Activated CD4-positive, alpha-beta T cell treated with anti-CD3 and anti-CD28 coated beads, Interleukin-2, amount 10 ng/mL, durations not matched to agents 7 days and 5 days (primary cell): ENCODE measurements around the gene GHRHR. TPM values are rescaled to one million over a fixed set of nuclear protein-coding genes. Genes with fewer than 3 reads are reported as not detected.

ENCODE experiments used
- CTCF ChIA-PET: fragments of 350-600 bp; sonication (Branson Sonifier 250); formaldehyde crosslinking; loops from one replicate; lab custom pipeline; 2021; ENCODE audit warnings: antibody characterized with exemption; lab: Charles Lee
- POLR2A ChIA-PET: fragments of 350-600 bp; sonication (Branson Sonifier 250); formaldehyde crosslinking; loops from one replicate; lab custom pipeline; 2021; ENCODE audit warnings: antibody characterized with exemption; lab: Charles Lee
- DNase-seq: peaks from one replicate; pipeline ENCODE4 v3.0.0-alpha.2; 2020
- H3K27ac Mint-ChIP-seq: one replicate; pipeline ENCODE4 v1.8.0; 2021; ENCODE audit warnings: mild to moderate bottlenecking, moderate library complexity, mixed read lengths
- H3K27me3 Mint-ChIP-seq: one replicate; pipeline ENCODE4 v1.8.0; 2021; ENCODE audit warnings: mixed read lengths
- H3K36me3 Mint-ChIP-seq: one replicate; pipeline ENCODE4 v1.8.0; 2021; ENCODE audit warnings: low read depth, mixed read lengths
- H3K4me1 Mint-ChIP-seq: one replicate; pipeline ENCODE4 v1.8.0; 2021; ENCODE audit warnings: mixed read lengths
- H3K4me3 Mint-ChIP-seq: one replicate; pipeline ENCODE4 v1.8.0; 2021; ENCODE audit warnings: mild to moderate bottlenecking, moderate library complexity, mixed read lengths
- H3K9me3 Mint-ChIP-seq: one replicate; pipeline ENCODE4 v1.8.0; 2021; ENCODE audit warnings: mixed read lengths
- total RNA-seq, 2 experiments: library from RNA; stranded (reverse); gene quantifications; one replicate each; pipeline ENCODE4 v1.2.3, GENCODE V29; 2021

GHRHR gene
- total RNA-seq, 2 experiments from 2014 or later = not detected

DNA sequence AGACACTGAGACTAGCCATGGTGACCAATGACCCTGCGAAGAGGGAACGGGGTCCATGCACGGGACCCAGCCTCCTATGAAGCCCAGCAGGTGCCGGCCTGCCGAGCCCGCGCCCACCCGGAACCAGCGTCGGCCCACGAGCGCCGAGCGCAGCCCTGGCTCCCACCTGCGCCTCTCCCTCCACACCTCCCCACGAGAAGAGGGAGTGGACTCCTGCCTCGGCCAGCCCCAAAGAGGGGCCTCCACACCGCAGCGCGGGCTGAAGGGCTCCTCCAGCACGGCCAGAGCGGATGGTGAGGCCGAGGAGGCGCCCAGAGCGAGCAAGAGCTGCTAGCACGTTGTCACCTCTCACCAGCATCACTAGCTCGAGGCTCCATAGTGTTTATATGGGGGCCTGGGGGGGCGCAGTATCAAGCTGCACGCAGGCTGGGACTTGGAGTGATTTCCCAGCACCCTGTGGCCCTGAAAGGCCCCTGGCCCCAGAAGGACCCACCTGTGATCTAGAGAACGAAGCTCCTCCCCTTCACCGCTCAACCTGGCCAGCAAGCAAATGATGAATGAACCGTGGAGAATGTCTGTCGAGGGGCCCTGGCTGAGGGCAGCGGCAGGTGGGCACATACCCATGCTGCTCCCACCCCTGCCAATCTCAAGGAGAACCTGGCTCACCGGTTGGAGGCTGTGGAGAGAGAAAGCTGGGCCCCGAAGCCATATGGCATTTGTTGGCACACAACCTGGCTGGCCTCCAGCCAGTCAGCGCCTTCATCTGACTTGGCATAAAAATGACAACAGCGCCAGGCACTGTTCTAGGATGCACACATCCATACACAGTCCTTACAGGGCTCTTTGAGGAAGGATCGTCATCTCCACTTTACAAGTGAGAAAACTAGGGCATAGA, 30.7 kb downstream of the GHRHR start:
- DNase-seq = no peak
- POLR2A ChIA-PET = no interaction called here
- no peaks in the 10 kb centered on the region for H3K36me3 Mint-ChIP-seq
- no peak overlapping the region for H3K4me3 Mint-ChIP-seq
- H3K9me3 Mint-ChIP-seq = no peaks in the 10 kb centered on the region
- CTCF ChIA-PET = no interaction called here
- no peaks in the 10 kb centered on the region for H3K4me1 Mint-ChIP-seq
- no peak overlapping the region for H3K27ac Mint-ChIP-seq
- H3K27me3 Mint-ChIP-seq = no peaks in the 10 kb centered on the region

GRCh38 chr7:30995536-30995935, 31.8 kb downstream of the GHRHR start:
- Mint-ChIP-seq H3K27ac (no peak overlapping the region), H3K27me3 (no peaks in the 10 kb centered on the region), H3K4me1 (no peaks in the 10 kb centered on the region), H3K36me3 (no peaks in the 10 kb centered on the region), H3K9me3 (no peaks in the 10 kb centered on the region), H3K4me3 (no peak overlapping the region)
- DNase-seq = no peak
- POLR2A ChIA-PET = no interaction called here
- CTCF ChIA-PET = no interaction called here

DNA sequence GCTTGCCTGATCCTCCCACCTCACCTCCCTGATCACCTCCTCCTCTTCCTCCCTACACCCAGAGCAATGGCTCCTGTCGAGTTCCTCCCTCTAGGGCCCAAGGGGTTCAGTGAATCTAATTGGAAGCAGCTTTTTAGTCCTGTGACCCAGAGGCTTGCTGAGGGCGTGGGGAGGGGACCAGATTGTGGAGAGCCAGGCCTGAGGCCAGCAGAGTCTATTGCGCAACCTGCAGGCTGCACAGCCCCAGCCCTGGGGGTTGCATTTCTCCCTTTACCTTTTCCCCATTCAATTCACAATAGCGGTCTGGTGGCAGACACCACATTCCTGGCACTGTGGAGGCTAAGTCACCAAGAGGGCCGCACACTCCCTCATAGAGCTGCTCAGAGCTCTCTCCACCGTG, 32.5 kb downstream of the GHRHR start:
- no peak overlapping the region for H3K27ac Mint-ChIP-seq
- H3K9me3 Mint-ChIP-seq = no peaks in the 10 kb centered on the region
- POLR2A ChIA-PET = no interaction called here
- H3K4me1 Mint-ChIP-seq = no peaks in the 10 kb centered on the region
- no peaks in the 10 kb centered on the region for H3K27me3 Mint-ChIP-seq
- CTCF ChIA-PET = no interaction called here
- no peak overlapping the region for H3K4me3 Mint-ChIP-seq
- no peaks in the 10 kb centered on the region for H3K36me3 Mint-ChIP-seq
- DNase-seq = no peak

DNA sequence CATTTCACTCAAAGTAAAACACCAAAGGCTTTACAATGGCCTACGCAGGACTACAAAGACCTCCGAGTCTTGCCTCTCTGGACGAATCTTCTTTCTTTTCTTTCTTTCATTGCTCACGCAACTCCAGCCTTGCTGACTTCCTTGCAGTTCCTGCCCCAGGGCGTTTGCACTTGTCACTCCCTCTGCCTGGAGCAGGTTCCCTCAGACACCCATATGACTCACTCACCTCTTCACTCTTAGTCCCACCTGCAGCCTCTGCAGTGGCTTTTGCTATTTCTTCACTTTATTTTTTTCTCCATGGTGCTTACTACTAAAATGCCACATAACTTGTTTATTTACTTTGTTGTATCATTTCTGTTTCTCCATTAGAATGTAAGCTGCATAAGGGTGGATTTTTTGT, 33.1 kb downstream of the GHRHR start:
- no peaks in the 10 kb centered on the region for H3K36me3 Mint-ChIP-seq
- ChIA-PET CTCF (no interaction called here), POLR2A (no interaction called here)
- H3K4me1 Mint-ChIP-seq = no peaks in the 10 kb centered on the region
- H3K9me3 Mint-ChIP-seq = no peaks in the 10 kb centered on the region
- H3K27ac Mint-ChIP-seq = no peak overlapping the region
- H3K4me3 Mint-ChIP-seq = no peak overlapping the region
- no peak for DNase-seq
- no peaks in the 10 kb centered on the region for H3K27me3 Mint-ChIP-seq

DNA sequence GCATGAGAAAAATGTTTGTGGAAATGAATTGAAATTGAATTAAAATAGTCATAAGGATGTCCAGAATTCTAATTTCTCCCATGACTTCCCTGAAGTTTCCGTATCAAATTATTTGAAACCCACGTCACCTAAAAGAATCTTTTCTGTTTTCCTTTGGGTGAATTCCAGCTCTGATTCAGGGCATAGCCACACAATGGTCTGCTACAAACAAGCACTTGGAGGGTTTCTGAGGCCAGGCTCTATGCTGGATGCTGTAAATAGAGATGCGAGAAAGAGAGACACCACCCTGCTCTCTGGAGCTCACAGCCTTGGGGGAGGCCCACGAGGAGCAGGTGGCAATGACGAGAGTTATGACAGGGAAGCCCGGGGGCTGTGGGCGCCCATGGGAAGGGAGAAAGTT, 33.6 kb downstream of the GHRHR start:
- no peaks in the 10 kb centered on the region for H3K9me3 Mint-ChIP-seq
- no peak for DNase-seq
- H3K4me3 Mint-ChIP-seq = no peak overlapping the region
- H3K27me3 Mint-ChIP-seq = no peaks in the 10 kb centered on the region
- CTCF ChIA-PET = no interaction called here
- POLR2A ChIA-PET = no interaction called here
- no peaks in the 10 kb centered on the region for H3K36me3 Mint-ChIP-seq
- no peaks in the 10 kb centered on the region for H3K4me1 Mint-ChIP-seq
- H3K27ac Mint-ChIP-seq = no peak overlapping the region

DNA sequence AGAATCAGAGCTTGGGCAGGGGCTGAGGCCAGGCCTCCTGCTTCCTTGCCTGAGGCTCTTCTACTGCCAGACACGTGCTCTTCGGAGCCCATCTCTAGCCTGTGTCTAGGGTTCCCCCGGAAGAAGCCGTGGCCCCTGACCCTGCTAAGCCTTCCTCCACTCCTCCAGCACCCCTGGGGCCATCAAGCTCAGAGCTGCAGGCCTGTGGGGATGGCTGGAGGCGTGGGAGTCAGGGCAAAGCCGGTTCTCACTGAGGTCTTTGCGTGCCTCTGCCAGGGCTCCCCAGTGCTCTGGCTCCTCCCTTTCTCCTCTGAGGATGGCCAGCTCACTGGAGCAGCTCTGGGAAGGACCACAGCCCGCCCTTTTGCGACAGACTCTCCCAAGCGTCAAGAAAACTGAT, 34.4 kb downstream of the GHRHR start:
- Mint-ChIP-seq H3K4me1 (no peaks in the 10 kb centered on the region), H3K27me3 (no peaks in the 10 kb centered on the region), H3K4me3 (no peak overlapping the region), H3K27ac (no peak overlapping the region), H3K36me3 (no peaks in the 10 kb centered on the region), H3K9me3 (no peaks in the 10 kb centered on the region)
- CTCF ChIA-PET = no interaction called here
- no peak for DNase-seq
- POLR2A ChIA-PET = no interaction called here

- no peaks in the 10 kb centered on the region for H3K27me3 Mint-ChIP-seq
- no peak overlapping the region for H3K27ac Mint-ChIP-seq
- DNase-seq = no peak
- H3K9me3 Mint-ChIP-seq = no peaks in the 10 kb centered on the region
- H3K4me1 Mint-ChIP-seq = no peaks in the 10 kb centered on the region
- H3K36me3 Mint-ChIP-seq = no peaks in the 10 kb centered on the region
- POLR2A ChIA-PET = no interaction called here
- CTCF ChIA-PET = no interaction called here
- H3K4me3 Mint-ChIP-seq = no peak overlapping the region
Measured at GRCh38 chr7:31000161-31000693, 36.5 kb downstream of the GHRHR start.

- CTCF ChIA-PET = no interaction called here
Measured at GRCh38 chr7:31000779-31001178, 37.0 kb downstream of the GHRHR start.

GRCh38 chr7:31002256-31002655, 38.5 kb downstream of the GHRHR start:
- no peaks in the 10 kb centered on the region for H3K36me3 Mint-ChIP-seq
- H3K4me3 Mint-ChIP-seq = no peak overlapping the region
- H3K27ac Mint-ChIP-seq = no peak overlapping the region
- ChIA-PET CTCF (no interaction called here), POLR2A (no interaction called here)
- no peak for DNase-seq
- no peaks in the 10 kb centered on the region for H3K27me3 Mint-ChIP-seq
- H3K4me1 Mint-ChIP-seq = no peaks in the 10 kb centered on the region
- H3K9me3 Mint-ChIP-seq = no peaks in the 10 kb centered on the region

More at GRCh38 chr7:31000779-31001178, 37.0 kb downstream of the GHRHR start:
- POLR2A ChIA-PET = no interaction called here
- Mint-ChIP-seq H3K27ac (no peak overlapping the region), H3K27me3 (no peaks in the 10 kb centered on the region), H3K4me3 (no peak overlapping the region), H3K4me1 (no peaks in the 10 kb centered on the region), H3K36me3 (no peaks in the 10 kb centered on the region), H3K9me3 (no peaks in the 10 kb centered on the region)
- no peak for DNase-seq

DNA sequence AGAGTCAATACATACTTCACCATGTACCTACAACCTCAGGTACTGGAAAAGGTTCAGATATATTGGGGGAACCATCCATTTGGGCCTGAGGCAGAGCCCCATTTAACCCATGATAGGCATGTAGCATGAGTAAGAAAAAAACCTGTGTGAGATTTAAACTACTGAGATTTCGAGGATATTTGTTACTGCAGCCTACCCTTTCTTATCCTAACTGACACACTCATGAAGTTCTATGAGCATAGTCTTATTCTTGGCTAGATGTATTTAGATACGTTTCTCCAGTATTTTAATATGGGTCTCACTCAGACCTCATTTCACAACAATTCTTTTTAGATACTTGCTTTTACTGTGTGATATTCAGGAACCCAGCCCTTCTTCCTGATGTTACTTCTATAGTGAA, 39.3 kb downstream of the GHRHR start:
- Mint-ChIP-seq H3K27me3 (peaks cover under 1% of the 10 kb centered on the region), H3K27ac (no peak overlapping the region), H3K36me3 (no peaks in the 10 kb centered on the region), H3K4me1 (no peaks in the 10 kb centered on the region), H3K9me3 (no peaks in the 10 kb centered on the region), H3K4me3 (no peak overlapping the region)
- no peak for DNase-seq
- CTCF ChIA-PET = no interaction called here
- POLR2A ChIA-PET = no interaction called here

DNA sequence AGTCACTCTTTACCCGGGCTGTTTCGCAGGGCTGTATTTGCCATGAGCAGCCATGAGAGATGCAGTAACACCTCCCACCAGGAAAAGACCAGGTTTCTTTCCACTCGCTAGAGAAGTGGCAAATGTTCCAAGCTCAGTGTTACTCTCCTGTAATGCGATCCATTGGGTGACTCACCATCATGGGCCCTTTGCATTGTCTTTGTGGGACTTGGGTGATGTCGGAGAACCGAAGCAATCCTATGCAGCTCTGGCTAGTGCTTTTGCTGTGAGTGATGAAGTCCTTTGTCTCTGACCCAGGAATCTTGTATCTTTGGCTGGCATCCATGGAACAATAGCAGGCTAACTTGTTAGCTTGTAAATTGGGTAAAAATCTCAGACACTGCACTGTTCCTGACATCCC, 40.0 kb downstream of the GHRHR start:
- H3K36me3 Mint-ChIP-seq = no peaks in the 10 kb centered on the region
- no peak for DNase-seq
- H3K27me3 Mint-ChIP-seq = peaks cover 5% of the 10 kb centered on the region
- H3K4me3 Mint-ChIP-seq = no peak overlapping the region
- ChIA-PET CTCF (interaction anchor here (1.1 kb wide), 1 partner anchor 13 kb away, joined by 3 read pairs; no protein-coding TSS in a partner anchor), POLR2A (no interaction called here)
- no peaks in the 10 kb centered on the region for H3K9me3 Mint-ChIP-seq
- no peaks in the 10 kb centered on the region for H3K4me1 Mint-ChIP-seq
- H3K27ac Mint-ChIP-seq = no peak overlapping the region

DNA sequence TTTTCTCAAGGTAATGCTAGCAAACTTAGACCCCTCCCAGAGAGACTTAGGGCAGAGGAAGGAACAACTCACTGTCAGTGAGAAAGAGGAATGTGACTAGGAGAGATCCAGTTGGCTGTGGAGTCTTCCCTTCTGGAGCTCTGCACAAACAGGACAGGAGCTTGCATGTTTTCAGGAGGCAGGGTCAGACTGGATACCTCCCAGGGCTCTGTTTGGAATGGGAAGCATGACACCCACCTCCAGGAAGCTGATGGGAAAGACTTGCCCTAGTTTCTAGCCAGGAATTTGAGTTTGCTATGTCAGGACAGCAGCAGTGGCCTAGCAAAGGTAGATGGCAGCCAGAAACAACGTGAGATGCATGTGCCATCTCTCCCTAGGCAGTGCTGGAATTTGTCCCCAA, 40.6 kb downstream of the GHRHR start:
- Mint-ChIP-seq H3K4me3 (no peak overlapping the region), H3K27ac (no peak overlapping the region), H3K9me3 (no peaks in the 10 kb centered on the region), H3K27me3 (peaks cover 10% of the 10 kb centered on the region), H3K4me1 (no peaks in the 10 kb centered on the region), H3K36me3 (no peaks in the 10 kb centered on the region)
- CTCF ChIA-PET = interaction anchor here (1.1 kb wide), 1 partner anchor 12 kb away, joined by 3 read pairs; no protein-coding TSS in a partner anchor
- no peak for DNase-seq
- POLR2A ChIA-PET = no interaction called here

GRCh38 chr7:31006857-31007256, 43.1 kb downstream of the GHRHR start:
- Mint-ChIP-seq H3K9me3 (peaks cover 2% of the 10 kb centered on the region), H3K4me3 (no peak overlapping the region), H3K27me3 (peaks cover 24% of the 10 kb centered on the region), H3K4me1 (no peaks in the 10 kb centered on the region), H3K27ac (no peak overlapping the region), H3K36me3 (no peaks in the 10 kb centered on the region)
- no peak for DNase-seq
- POLR2A ChIA-PET = no interaction called here
- CTCF ChIA-PET = interaction anchor here (1.5 kb wide), 1 partner anchor 24 kb away, joined by 4 read pairs; no protein-coding TSS in a partner anchor
